Upper lobe of right lung (tissue), 1 donor: ENCODE measurements around the gene OSM. TPM values are rescaled to one million over a fixed set of nuclear protein-coding genes. Genes with fewer than 3 reads are reported as not detected.

Experiments used
- ATAC-seq: fragments of 200-7000 bp; cut with Tn5 transposase; one replicate; pipeline ENCODE4 v1.9.1; 2020; ENCODE audit warnings: mild to moderate bottlenecking, moderate library complexity
- DNase-seq: peaks from one replicate; pipeline ENCODE4 v3.0.0-alpha.2; 2020
- H3K27ac ChIP-seq: fragments of 200-600 bp; one replicate; pipeline ENCODE4 v1.8.0; 2022
- H3K27me3 ChIP-seq: fragments of 200-600 bp; one replicate; pipeline ENCODE4 v1.8.0; 2022; ENCODE audit warnings: mild to moderate bottlenecking
- H3K36me3 ChIP-seq: fragments of 200-600 bp; one replicate; pipeline ENCODE4 v1.8.0; 2022
- H3K4me1 ChIP-seq: fragments of 200-600 bp; one replicate; pipeline ENCODE4 v1.8.0; 2022
- H3K4me3 ChIP-seq: fragments of 200-600 bp; one replicate; pipeline ENCODE4 v1.8.0; 2022; ENCODE audit warnings: mild to moderate bottlenecking
- H3K9me3 ChIP-seq: fragments of 200-600 bp; one replicate; pipeline ENCODE4 v1.8.0; 2022
- intact Hi-C: fragments of 100-400 bp; cut with DNase I; formaldehyde crosslinking; loops from one replicate; pipeline ENCODE4 v1.11.0; 2022
- total RNA-seq: library from RNA; stranded (reverse); fragmentation: NEBNext Ultra II Directional; extraction: Animal tissue kit (Norgen Biotek cat#: 25700); gene quantifications from one replicate; pipeline ENCODE4 v1.2.1, GENCODE V29; 2021
- TF ChIP-seq, protein P1 (sequence below): fragments of 200-600 bp; IDR thresholded peaks from one replicate; pipeline ENCODE4 v1.8.0; 2022; ENCODE audit warnings: antibody characterized with exemption
- donor health status: DM: no; HTN: yes; CAD: no; lungs with severe emphysema.

Gene OSM
- total RNA-seq, 1 donor from 2014 or later: 1.6 TPM

DNA sequence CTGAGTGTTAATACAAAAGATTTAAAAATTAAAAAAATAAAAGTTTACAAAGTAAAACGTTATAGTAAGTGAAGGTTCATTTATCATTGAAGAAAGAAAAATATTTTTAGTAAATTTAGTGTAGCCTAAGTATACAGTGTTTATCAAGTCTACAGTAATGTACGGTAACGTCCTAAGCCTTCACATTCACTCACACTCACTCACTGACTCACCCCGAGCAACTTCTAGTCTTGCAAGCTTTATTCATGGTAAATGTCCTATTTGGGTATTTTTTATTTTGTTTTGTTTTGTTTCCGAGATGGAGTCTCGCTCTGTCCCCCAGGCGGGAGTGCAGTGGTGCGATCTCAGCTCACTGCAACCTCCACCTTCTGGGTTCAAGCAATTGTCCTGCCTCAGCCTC, 13.9 kb upstream of the OSM start:
- intact Hi-C loops: no loop called here
- H3K27ac ChIP-seq: no peak overlapping the region
- peaks cover 17% of the 10 kb centered on the region for H3K4me1 ChIP-seq
- no peak for DNase-seq
- H3K27me3 ChIP-seq: no peaks in the 10 kb centered on the region
- no peak overlapping the region for H3K4me3 ChIP-seq
- no peaks in the 10 kb centered on the region for H3K9me3 ChIP-seq
- TF ChIP-seq, protein P1, sequence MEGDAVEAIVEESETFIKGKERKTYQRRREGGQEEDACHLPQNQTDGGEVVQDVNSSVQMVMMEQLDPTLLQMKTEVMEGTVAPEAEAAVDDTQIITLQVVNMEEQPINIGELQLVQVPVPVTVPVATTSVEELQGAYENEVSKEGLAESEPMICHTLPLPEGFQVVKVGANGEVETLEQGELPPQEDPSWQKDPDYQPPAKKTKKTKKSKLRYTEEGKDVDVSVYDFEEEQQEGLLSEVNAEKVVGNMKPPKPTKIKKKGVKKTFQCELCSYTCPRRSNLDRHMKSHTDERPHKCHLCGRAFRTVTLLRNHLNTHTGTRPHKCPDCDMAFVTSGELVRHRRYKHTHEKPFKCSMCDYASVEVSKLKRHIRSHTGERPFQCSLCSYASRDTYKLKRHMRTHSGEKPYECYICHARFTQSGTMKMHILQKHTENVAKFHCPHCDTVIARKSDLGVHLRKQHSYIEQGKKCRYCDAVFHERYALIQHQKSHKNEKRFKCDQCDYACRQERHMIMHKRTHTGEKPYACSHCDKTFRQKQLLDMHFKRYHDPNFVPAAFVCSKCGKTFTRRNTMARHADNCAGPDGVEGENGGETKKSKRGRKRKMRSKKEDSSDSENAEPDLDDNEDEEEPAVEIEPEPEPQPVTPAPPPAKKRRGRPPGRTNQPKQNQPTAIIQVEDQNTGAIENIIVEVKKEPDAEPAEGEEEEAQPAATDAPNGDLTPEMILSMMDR: no peak
- ATAC-seq: no peak
- H3K36me3 ChIP-seq: peaks cover 10% of the 10 kb centered on the region

DNA sequence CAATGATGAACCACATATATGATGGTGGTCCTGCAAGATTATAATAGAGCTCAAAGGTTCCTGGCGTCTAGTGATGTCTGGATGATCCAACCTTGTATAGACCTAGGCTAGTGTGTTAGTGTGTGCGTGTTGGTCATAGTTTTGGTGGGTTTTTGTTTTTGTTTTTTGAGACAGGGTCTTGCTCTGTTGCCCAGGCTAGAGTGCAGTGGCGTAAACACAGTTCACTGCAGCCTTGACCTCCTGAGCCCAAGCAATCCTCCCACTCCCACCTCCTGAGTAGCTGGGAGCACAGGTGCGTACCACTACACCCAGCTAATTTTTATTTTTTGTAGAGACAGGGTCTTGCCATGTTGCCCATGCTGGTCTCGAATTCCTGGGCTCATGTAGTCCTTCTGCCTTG, 13.3 kb upstream of the OSM start:
- Histone ChIP-seq H3K9me3 (no peaks in the 10 kb centered on the region), H3K27ac (no peak overlapping the region), H3K4me1 (peaks cover 17% of the 10 kb centered on the region), H3K36me3 (peaks cover 4% of the 10 kb centered on the region), H3K4me3 (no peak overlapping the region), H3K27me3 (no peaks in the 10 kb centered on the region)
- ATAC-seq (no peak), DNase-seq (no peak)
- intact Hi-C loops: no loop called here
- TF ChIP-seq, protein P1: no peak

DNA sequence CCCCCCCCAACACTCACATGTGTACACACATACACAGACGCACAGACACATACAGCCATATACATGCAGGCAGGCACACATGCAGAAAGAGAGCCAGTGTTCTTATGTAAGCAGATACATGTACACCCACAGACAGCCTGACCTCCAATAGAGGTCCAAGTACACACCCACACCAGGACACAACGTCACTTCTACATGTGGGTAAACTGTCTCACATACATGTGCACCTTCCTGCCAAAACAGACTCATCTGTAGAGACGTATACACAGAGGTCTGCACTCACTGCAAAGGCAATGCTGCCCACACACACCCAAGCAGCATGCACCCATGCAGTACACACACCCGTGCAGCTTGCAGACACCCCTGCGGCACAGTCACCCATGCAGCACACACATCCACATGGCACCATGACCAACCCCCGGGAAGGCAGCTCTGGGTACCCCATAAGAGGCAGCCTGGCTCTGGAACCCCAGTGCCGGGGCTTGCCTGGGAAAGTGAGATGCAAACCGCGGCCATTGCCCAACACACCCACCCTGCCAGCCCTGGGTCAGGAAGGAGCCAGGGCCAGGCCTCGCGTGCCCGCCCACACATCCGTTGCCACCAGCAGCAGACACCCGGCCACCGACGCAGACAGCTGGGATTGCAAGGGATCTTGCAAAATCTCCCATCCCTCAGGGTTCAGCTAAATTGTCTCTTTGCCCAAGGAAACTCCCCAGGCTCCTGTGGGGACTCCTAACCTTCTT, 12.6 kb upstream of the OSM start:
- no peak overlapping the region for H3K4me3 ChIP-seq
- TF ChIP-seq, protein P1: no peak
- no peaks in the 10 kb centered on the region for H3K9me3 ChIP-seq
- peak; percentile 86 for ATAC-seq
- H3K27me3 ChIP-seq: no peaks in the 10 kb centered on the region
- no peak overlapping the region for H3K27ac ChIP-seq
- intact Hi-C loops: no loop called here
- no peaks in the 10 kb centered on the region for H3K36me3 ChIP-seq
- DNase-seq: peak; percentile 93
- H3K4me1 ChIP-seq: peaks cover 17% of the 10 kb centered on the region

DNA sequence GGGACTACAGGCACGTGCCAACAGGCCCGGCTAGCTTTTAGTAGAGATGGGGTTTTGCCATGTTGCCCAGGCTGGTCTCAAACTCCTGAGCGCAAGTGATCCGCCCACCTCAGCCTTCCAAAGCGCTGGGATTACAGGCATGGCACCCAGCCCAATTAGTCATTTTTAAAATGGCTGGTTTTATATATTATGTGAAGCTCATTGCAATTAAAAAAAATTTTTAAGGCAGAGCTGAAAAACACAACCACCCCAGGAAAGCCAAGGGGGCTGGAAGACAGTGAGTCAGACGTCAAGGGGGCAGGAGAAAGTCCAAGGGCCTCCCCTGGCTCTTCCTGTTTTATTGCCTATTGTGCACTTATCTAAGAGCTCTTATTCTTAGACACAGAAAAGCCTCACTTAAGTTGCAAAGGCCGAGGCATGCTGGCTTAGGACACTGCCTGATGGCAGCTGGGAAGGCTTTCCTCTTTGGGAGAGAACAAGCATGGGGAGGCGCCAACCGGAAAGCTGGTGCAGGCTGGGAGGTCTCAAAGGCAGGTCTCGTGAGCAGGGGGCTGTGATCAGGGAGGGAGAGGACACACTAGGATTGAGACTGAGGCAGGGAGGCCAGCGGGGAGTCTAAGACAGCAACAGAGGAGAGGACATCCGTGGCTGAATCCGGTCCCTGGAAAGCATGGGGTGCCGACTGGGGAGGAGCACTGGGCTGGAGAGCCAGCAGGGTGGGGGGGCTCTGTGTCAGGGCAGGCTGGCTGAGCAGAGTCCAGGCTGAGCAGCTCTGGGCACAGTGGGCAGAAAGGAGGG, 11.1 kb upstream of the OSM start:
- TF ChIP-seq, protein P1: no peak
- ATAC-seq: peak; percentile 4
- H3K27ac ChIP-seq: peak overlapping the region; percentile 36
- H3K27me3 ChIP-seq: no peaks in the 10 kb centered on the region
- H3K36me3 ChIP-seq: no peaks in the 10 kb centered on the region
- intact Hi-C loops: no loop called here
- no peak for DNase-seq
- no peaks in the 10 kb centered on the region for H3K9me3 ChIP-seq
- H3K4me1 ChIP-seq: peaks cover 17% of the 10 kb centered on the region
- no peak overlapping the region for H3K4me3 ChIP-seq

DNA sequence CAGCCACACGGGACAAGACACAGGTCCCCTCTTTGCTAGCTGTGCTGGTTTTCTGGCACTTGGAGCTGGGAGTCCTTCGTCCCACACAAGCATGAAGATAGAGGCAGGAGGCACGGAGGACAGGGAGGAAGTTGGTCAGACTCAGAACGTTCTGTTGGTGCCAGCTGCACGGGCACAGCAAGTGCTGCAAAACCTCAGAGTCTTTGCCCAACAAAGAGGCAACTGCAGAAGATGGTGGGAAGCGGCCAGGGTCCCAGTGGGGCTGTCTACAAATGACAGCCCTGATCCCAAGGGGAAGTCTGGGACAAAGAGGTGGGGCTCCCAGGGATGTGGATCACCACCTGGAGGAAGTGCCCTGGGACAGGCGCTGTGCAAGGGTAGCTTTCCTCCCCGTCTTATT, 9.4 kb upstream of the OSM start:
- no peak for ATAC-seq
- intact Hi-C loops: no loop called here
- Histone ChIP-seq H3K4me1 (peaks cover 17% of the 10 kb centered on the region), H3K27me3 (no peaks in the 10 kb centered on the region), H3K27ac (no peak overlapping the region), H3K4me3 (no peak overlapping the region), H3K9me3 (no peaks in the 10 kb centered on the region), H3K36me3 (no peaks in the 10 kb centered on the region)
- DNase-seq: no peak
- TF ChIP-seq, protein P1: no peak
